Osteoblast (primary cell): Measurements from ENCODE around the gene NPBWR2. TPM values are rescaled to one million over a fixed set of nuclear protein-coding genes. Genes with fewer than 3 reads are reported as not detected.

Source experiments
- DNase-seq: peaks from one replicate; pipeline ENCODE4 v3.0.0; 2011; ENCODE audit warnings: low spot score, mixed read lengths; ENCODE audit not compliant: insufficient read length; ENCODE audit errors: missing footprints
- H2AFZ ChIP-seq: 2 replicates; pipeline ENCODE4 v1.6.0; 2011; ENCODE audit warnings: mild to moderate bottlenecking, low read length
- H3K27ac ChIP-seq: 2 replicates; pipeline ENCODE4 v1.5.1; 2011; ENCODE audit warnings: mild to moderate bottlenecking, low read depth, low read length, moderate library complexity
- H3K27me3 ChIP-seq: 2 replicates; pipeline ENCODE4 v1.6.0; 2012; ENCODE audit warnings: mild to moderate bottlenecking, control low read depth, inconsistent platforms, low read length, moderate library complexity; ENCODE audit not compliant: insufficient read depth
- H3K36me3 ChIP-seq: 2 replicates; pipeline ENCODE4 v1.5.1; 2011; ENCODE audit warnings: mild to moderate bottlenecking, low read length, control low read depth, moderate library complexity; ENCODE audit not compliant: insufficient read depth
- H3K4me1 ChIP-seq: 2 replicates; pipeline ENCODE4 v1.5.1; 2011; ENCODE audit warnings: mild to moderate bottlenecking, low read length, control low read depth, moderate library complexity; ENCODE audit not compliant: insufficient read depth
- H3K4me2 ChIP-seq: 2 replicates; pipeline ENCODE4 v1.6.0; 2011; ENCODE audit warnings: mild to moderate bottlenecking, low read length; ENCODE audit not compliant: insufficient read depth
- H3K4me3 ChIP-seq: fragments of 200-600 bp; sonication (generic); 3 replicates; pipeline ENCODE4 v1.5.1; 2012; ENCODE audit warnings: mild to moderate bottlenecking, low read length, inconsistent platforms; ENCODE audit not compliant: insufficient read depth
- H3K79me2 ChIP-seq: 2 replicates; pipeline ENCODE4 v1.6.0; 2012; ENCODE audit warnings: mild to moderate bottlenecking, low read length, control low read depth, inconsistent platforms; ENCODE audit not compliant: insufficient read depth
- H3K9me3 ChIP-seq: 2 replicates; pipeline ENCODE4 v1.5.1; 2011; ENCODE audit warnings: low read depth, low read length, control low read depth
- H4K20me1 ChIP-seq: 2 replicates; pipeline ENCODE4 v1.6.0; 2012; ENCODE audit warnings: mild to moderate bottlenecking, low read length, control low read depth; ENCODE audit not compliant: insufficient read depth
- total RNA-seq: library from RNA; depleted of rRNA; stranded (reverse); fragments of >200 nt; gene quantifications from 2 replicates; pipeline ENCODE4 v1.2.3, GENCODE V29; 2012
- TF ChIP-seq, protein P1 (sequence below): IDR thresholded peaks from 2 replicates; pipeline ENCODE4 v1.5.1; 2011; ENCODE audit warnings: mild to moderate bottlenecking, low read depth, low read length, moderate library complexity; ENCODE audit errors: extremely low read depth

Gene NPBWR2
- total RNA-seq, 1 donor: not detected

DNA sequence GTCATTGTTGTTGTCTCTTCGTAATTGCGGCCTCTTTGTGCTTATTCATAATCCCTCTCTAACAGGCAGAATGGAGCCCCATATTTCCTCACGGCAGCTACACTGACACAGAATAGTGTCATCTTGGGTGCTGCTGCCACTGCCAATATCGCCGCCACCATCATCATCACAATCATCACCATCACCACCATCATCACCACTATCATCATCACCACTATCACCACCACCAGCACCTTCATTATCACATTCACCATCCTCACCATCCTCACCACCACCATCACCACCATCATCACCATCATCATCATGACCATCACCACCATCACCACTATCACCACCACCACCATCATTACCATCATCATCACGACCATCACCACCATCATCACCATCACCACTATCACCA lies 10.8 kb downstream of the NPBWR2 start:
- Histone ChIP-seq H3K27ac (no peak overlapping the region), H3K27me3 (peaks cover 13% of the 10 kb centered on the region), H3K79me2 (no peaks in the 10 kb centered on the region), H3K4me1 (no peaks in the 10 kb centered on the region), H3K4me2 (no peak overlapping the region), H3K4me3 (no peak overlapping the region), H4K20me1 (no peaks in the 10 kb centered on the region), H3K9me3 (no peaks in the 10 kb centered on the region), H2AFZ (no peak overlapping the region), H3K36me3 (no peaks in the 10 kb centered on the region)
- TF ChIP-seq, protein P1, sequence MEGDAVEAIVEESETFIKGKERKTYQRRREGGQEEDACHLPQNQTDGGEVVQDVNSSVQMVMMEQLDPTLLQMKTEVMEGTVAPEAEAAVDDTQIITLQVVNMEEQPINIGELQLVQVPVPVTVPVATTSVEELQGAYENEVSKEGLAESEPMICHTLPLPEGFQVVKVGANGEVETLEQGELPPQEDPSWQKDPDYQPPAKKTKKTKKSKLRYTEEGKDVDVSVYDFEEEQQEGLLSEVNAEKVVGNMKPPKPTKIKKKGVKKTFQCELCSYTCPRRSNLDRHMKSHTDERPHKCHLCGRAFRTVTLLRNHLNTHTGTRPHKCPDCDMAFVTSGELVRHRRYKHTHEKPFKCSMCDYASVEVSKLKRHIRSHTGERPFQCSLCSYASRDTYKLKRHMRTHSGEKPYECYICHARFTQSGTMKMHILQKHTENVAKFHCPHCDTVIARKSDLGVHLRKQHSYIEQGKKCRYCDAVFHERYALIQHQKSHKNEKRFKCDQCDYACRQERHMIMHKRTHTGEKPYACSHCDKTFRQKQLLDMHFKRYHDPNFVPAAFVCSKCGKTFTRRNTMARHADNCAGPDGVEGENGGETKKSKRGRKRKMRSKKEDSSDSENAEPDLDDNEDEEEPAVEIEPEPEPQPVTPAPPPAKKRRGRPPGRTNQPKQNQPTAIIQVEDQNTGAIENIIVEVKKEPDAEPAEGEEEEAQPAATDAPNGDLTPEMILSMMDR: no peak
- DNase-seq: no peak

DNA sequence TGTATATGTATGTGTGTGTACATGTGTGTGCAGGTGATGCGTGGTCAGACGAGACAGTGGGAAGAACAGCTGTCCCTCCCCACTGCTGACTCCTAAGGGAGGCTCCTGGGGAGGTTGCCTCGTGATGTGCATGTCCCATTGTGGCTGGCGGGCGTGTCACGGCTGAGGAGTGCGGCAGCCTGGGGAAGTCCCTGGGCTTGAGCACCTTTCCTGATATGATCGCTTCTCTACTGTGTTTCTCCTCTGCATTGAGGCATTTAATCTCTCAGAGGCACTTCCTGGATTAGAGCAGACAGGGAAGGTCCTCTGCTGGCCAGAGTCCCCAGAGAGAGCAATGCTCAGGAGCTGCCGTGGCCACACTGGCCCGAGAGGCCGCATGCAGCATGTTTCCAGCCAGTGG lies 11.4 kb downstream of the NPBWR2 start:
- Histone ChIP-seq H2AFZ (no peak overlapping the region), H3K36me3 (no peaks in the 10 kb centered on the region), H3K4me2 (no peak overlapping the region), H3K9me3 (no peaks in the 10 kb centered on the region), H3K4me3 (no peak overlapping the region), H3K4me1 (no peaks in the 10 kb centered on the region), H3K27ac (no peak overlapping the region), H4K20me1 (no peaks in the 10 kb centered on the region), H3K79me2 (no peaks in the 10 kb centered on the region), H3K27me3 (peaks cover 7% of the 10 kb centered on the region)
- TF ChIP-seq, protein P1: no peak
- DNase-seq: no peak

DNA sequence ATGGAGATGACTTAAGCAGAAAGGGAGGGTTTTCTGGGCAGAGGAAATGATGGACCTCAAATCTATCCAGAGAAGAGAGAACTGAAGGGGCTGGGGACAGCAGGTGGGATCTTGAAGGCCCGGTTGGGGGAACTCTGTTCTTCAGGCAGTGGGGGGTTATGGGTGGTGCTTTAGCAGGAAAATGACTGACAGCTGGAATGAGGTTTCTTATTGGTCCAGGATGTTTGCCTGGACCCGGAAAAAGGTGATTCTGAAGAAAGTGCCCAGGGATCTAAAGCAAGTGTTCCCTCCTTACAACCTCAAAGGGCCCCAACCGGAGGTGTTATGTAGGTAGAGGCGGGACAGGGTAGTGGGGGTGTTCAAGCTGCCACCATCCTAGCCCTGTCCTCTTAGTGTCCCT lies 11.9 kb downstream of the NPBWR2 start:
- Histone ChIP-seq H3K4me3 (no peak overlapping the region), H3K4me2 (no peak overlapping the region), H3K36me3 (no peaks in the 10 kb centered on the region), H3K9me3 (no peaks in the 10 kb centered on the region), H3K27me3 (peaks cover 2% of the 10 kb centered on the region), H3K79me2 (no peaks in the 10 kb centered on the region), H2AFZ (no peak overlapping the region), H4K20me1 (no peaks in the 10 kb centered on the region), H3K27ac (no peak overlapping the region), H3K4me1 (no peaks in the 10 kb centered on the region)
- TF ChIP-seq, protein P1: no peak
- no peak for DNase-seq

DNA sequence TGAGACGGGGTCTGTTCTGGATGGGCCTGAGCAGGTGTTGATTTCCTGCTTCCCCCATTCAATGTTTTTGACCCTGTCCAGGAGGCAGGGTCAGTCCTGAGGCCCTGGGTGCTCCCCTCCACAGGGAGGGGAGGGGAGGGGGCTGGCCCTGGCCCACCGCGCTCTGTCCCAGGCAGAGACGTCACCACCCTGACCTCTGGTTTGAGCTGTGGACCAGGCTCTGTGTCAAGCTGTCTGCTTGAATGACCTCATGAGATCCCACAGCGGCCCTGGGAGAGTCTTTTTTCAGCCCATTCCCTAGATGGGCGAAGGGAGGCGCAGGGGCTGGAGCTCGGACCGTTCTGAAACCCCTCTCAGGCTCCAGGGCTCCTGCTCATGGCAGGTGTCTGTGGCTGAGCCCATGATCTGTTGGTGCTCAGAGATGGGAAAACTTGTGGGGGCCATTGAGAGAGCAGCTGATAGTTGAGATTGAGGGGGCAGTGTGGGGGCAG lies 14.3 kb downstream of the NPBWR2 start:
- no peak for DNase-seq
- H3K4me3 ChIP-seq: no peak overlapping the region
- H3K79me2 ChIP-seq: no peaks in the 10 kb centered on the region
- H3K27ac ChIP-seq: no peak overlapping the region
- no peaks in the 10 kb centered on the region for H3K36me3 ChIP-seq
- no peaks in the 10 kb centered on the region for H4K20me1 ChIP-seq
- no peak overlapping the region for H3K4me2 ChIP-seq
- H3K9me3 ChIP-seq: no peaks in the 10 kb centered on the region
- no peak overlapping the region for H2AFZ ChIP-seq
- H3K27me3 ChIP-seq: no peaks in the 10 kb centered on the region
- no peaks in the 10 kb centered on the region for H3K4me1 ChIP-seq
- TF ChIP-seq, protein P1: no peak
